OCI-LY1 (cell line): ENCODE results near the gene MFSD6.

Source experiments
- H2AFZ ChIP-seq: fragments of 200-600 bp; sonication (generic), shearing (Covaris generic); 2 replicates; pipeline ENCODE4 v1.6.0; 2014; ENCODE audit warnings: antibody characterized with exemption, mild to moderate bottlenecking, low read length
- H3F3A ChIP-seq: fragments of 200-600 bp; sonication (generic), shearing (Covaris generic); 2 replicates; pipeline ENCODE4 v1.6.0; 2014; ENCODE audit warnings: mild to moderate bottlenecking, antibody characterized with exemption, low read length, moderate library complexity; ENCODE audit not compliant: insufficient read depth
- H3K27ac ChIP-seq: fragments of 200-600 bp; sonication (generic); 2 replicates; pipeline ENCODE4 v1.5.1; 2014; ENCODE audit warnings: low read length, mixed run types, mild to moderate bottlenecking, low read depth; ENCODE audit not compliant: poor library complexity, severe bottlenecking
- H3K27me3 ChIP-seq: fragments of 200-600 bp; sonication (generic); 2 replicates; pipeline ENCODE4 v1.6.0; 2014; ENCODE audit warnings: antibody characterized with exemption, mild to moderate bottlenecking, low read length, moderate library complexity; ENCODE audit not compliant: insufficient read depth
- H3K36me3 ChIP-seq: fragments of 200-600 bp; sonication (generic); 2 replicates; pipeline ENCODE4 v1.6.1; 2014; ENCODE audit warnings: mild to moderate bottlenecking, antibody characterized with exemption, low read length, moderate library complexity, mixed read lengths; ENCODE audit not compliant: insufficient read depth
- H3K4me1 ChIP-seq: fragments of 200-600 bp; sonication (generic); 2 replicates; pipeline ENCODE4 v1.5.1; 2014; ENCODE audit warnings: mild to moderate bottlenecking, low read length, moderate library complexity; ENCODE audit not compliant: insufficient read depth, severe bottlenecking
- H3K4me2 ChIP-seq: fragments of 200-600 bp; sonication (generic), shearing (Covaris generic); 2 replicates; pipeline ENCODE4 v1.6.1; 2014; ENCODE audit warnings: low read length
- H3K4me3 ChIP-seq: fragments of 200-600 bp; sonication (generic); 2 replicates; pipeline ENCODE4 v1.5.1; 2014; ENCODE audit warnings: low read length, low read depth, mild to moderate bottlenecking, mixed read lengths; ENCODE audit not compliant: poor library complexity, severe bottlenecking
- H3K79me2 ChIP-seq: fragments of 200-600 bp; shearing (Covaris generic); 2 replicates; pipeline ENCODE4 v1.6.1; 2016; ENCODE audit warnings: mixed run types, low read length, mixed read lengths; ENCODE audit not compliant: insufficient read depth
- H3K9ac ChIP-seq: fragments of 200-600 bp; sonication (generic), shearing (Covaris generic); 2 replicates; pipeline ENCODE4 v1.6.1; 2014; ENCODE audit warnings: mild to moderate bottlenecking, low read length, mixed read lengths
- H3K9me2 ChIP-seq: fragments of 200-600 bp; sonication (generic), shearing (Covaris generic); 2 replicates; pipeline ENCODE4 v1.6.1; 2014; ENCODE audit warnings: low read depth, mild to moderate bottlenecking, low read length, mixed read lengths
- H3K9me3 ChIP-seq: fragments of 200-600 bp; shearing (Covaris generic); 2 replicates; pipeline ENCODE4 v1.6.1; 2014; ENCODE audit warnings: low read length, mixed read lengths
- H4K20me1 ChIP-seq: fragments of 200-600 bp; sonication (generic), shearing (Covaris generic); 2 replicates; pipeline ENCODE4 v1.6.0; 2016; ENCODE audit warnings: mild to moderate bottlenecking, low read length; ENCODE audit not compliant: insufficient read depth
- CTCF ChIP-seq: fragments of 200-600 bp; sonication (generic), shearing (Covaris generic); IDR thresholded peaks from 2 replicates; pipeline ENCODE4 v1.5.1; 2017; ENCODE audit warnings: mild to moderate bottlenecking, antibody characterized with exemption, low read length, moderate library complexity, mixed read lengths
- EZH2 ChIP-seq: fragments of 200-600 bp; sonication (generic), shearing (Covaris generic); IDR thresholded peaks from 2 replicates; pipeline ENCODE4 v1.8.0; 2017; ENCODE audit warnings: borderline replicate concordance, mixed run types, mild to moderate bottlenecking, antibody characterized with exemption, low read length, moderate library complexity, mixed read lengths

MFSD6 gene

GRCh38 chr2:190460487-190460886 is 52.3 kb downstream of the MFSD6 start:
- H3K4me1 ChIP-seq = peaks cover 11% of the 10 kb centered on the region
- H3F3A ChIP-seq = no peaks in the 10 kb centered on the region
- H2AFZ ChIP-seq = no peak overlapping the region
- H3K27me3 ChIP-seq = no peaks in the 10 kb centered on the region
- H3K4me2 ChIP-seq = no peak overlapping the region
- H3K27ac ChIP-seq = no peak overlapping the region
- no peak for TF ChIP-seq CTCF
- no peak for TF ChIP-seq EZH2
- no peaks in the 10 kb centered on the region for H3K9me3 ChIP-seq
- no peaks in the 10 kb centered on the region for H4K20me1 ChIP-seq
- H3K9me2 ChIP-seq = no peaks in the 10 kb centered on the region
- H3K9ac ChIP-seq = no peak overlapping the region
- no peaks in the 10 kb centered on the region for H3K79me2 ChIP-seq
- no peaks in the 10 kb centered on the region for H3K36me3 ChIP-seq
- H3K4me3 ChIP-seq = no peak overlapping the region

GRCh38 chr2:190462181-190462580 is 54.0 kb downstream of the MFSD6 start:
- H3K27ac ChIP-seq = no peak overlapping the region
- H3K9me2 ChIP-seq = no peaks in the 10 kb centered on the region
- TF ChIP-seq EZH2 (no peak), CTCF (no peak)
- H3F3A ChIP-seq = no peaks in the 10 kb centered on the region
- H3K4me3 ChIP-seq = no peak overlapping the region
- no peaks in the 10 kb centered on the region for H3K27me3 ChIP-seq
- H3K4me2 ChIP-seq = no peak overlapping the region
- H4K20me1 ChIP-seq = no peaks in the 10 kb centered on the region
- H3K36me3 ChIP-seq = no peaks in the 10 kb centered on the region
- no peak overlapping the region for H3K9ac ChIP-seq
- no peaks in the 10 kb centered on the region for H3K9me3 ChIP-seq
- no peak overlapping the region for H2AFZ ChIP-seq
- peaks cover 23% of the 10 kb centered on the region for H3K4me1 ChIP-seq
- no peaks in the 10 kb centered on the region for H3K79me2 ChIP-seq

- Histone ChIP-seq H3K4me2 (no peak overlapping the region), H3K9ac (no peak overlapping the region), H4K20me1 (no peaks in the 10 kb centered on the region), H3K4me1 (peaks cover 27% of the 10 kb centered on the region), H3K9me2 (no peaks in the 10 kb centered on the region), H2AFZ (no peak overlapping the region), H3K9me3 (no peaks in the 10 kb centered on the region), H3K27me3 (no peaks in the 10 kb centered on the region), H3K36me3 (no peaks in the 10 kb centered on the region), H3F3A (no peaks in the 10 kb centered on the region), H3K4me3 (no peak overlapping the region), H3K27ac (no peak overlapping the region), H3K79me2 (no peaks in the 10 kb centered on the region)
- no peak for TF ChIP-seq CTCF
- no peak for TF ChIP-seq EZH2
These were observed 54.5 kb downstream of the MFSD6 start for GRCh38 chr2:190462611-190463010.
